Neural cell (in vitro differentiated cells): ENCODE data around the gene CPEB4.

Experiments
- CTCF ChIP-seq: fragments of 450-650 bp; IDR thresholded peaks from 2 replicates; pipeline ENCODE4 v1.5.1; 2014; ENCODE audit warnings: antibody characterized with exemption, mild to moderate bottlenecking, moderate library complexity; ENCODE audit not compliant: poor library complexity, severe bottlenecking
- EP300 ChIP-seq: fragments of 450-650 bp; conservative IDR thresholded peaks from 2 replicates; pipeline ENCODE4 v1.6.1; 2014; ENCODE audit warnings: antibody characterized with exemption, mild to moderate bottlenecking, moderate library complexity; ENCODE audit not compliant: poor library complexity, severe bottlenecking
- EZH2 ChIP-seq: fragments of 200-600, 300-800 bp; shearing (Covaris generic), sonication (generic); IDR thresholded peaks from 2 replicates; pipeline ENCODE4 v1.6.1; 2014; ENCODE audit warnings: antibody characterized with exemption, low read length, borderline replicate concordance, mild to moderate bottlenecking; ENCODE audit not compliant: insufficient read depth, poor library complexity, severe bottlenecking
- MXI1 ChIP-seq: fragments of 450-650 bp; conservative IDR thresholded peaks from 2 replicates; pipeline ENCODE4 v1.6.1; 2014; ENCODE audit warnings: antibody characterized with exemption, mild to moderate bottlenecking; ENCODE audit not compliant: poor library complexity, severe bottlenecking
- POLR2AphosphoS5 ChIP-seq: IDR thresholded peaks from 2 replicates; pipeline ENCODE4 v1.6.1; 2012
- RAD21 ChIP-seq: fragments of 450-650 bp; conservative IDR thresholded peaks from 2 replicates; pipeline ENCODE4 v1.6.1; 2014; ENCODE audit warnings: antibody characterized with exemption, mild to moderate bottlenecking, moderate library complexity
- REST ChIP-seq: IDR thresholded peaks from 2 replicates; pipeline ENCODE4 v1.6.1; 2012; ENCODE audit warnings: borderline replicate concordance
- SMC3 ChIP-seq: fragments of 450-650 bp; conservative IDR thresholded peaks from 2 replicates; pipeline ENCODE4 v1.6.1; 2014; ENCODE audit warnings: antibody characterized with exemption, mild to moderate bottlenecking, moderate library complexity; ENCODE audit not compliant: poor library complexity
- TAF1 ChIP-seq: IDR thresholded peaks from 2 replicates; pipeline ENCODE4 v1.6.1; 2012; ENCODE audit warnings: low read depth

- TF ChIP-seq CTCF (no peak), EP300 (no peak), REST (no peak), MXI1 (no peak), EZH2 (no peak), POLR2AphosphoS5 (no peak), SMC3 (no peak), RAD21 (no peak), TAF1 (no peak)
Observed at GRCh38 chr5:173863359-173863758, 24.8 kb upstream of the CPEB4 start.
